Stimulated activated CD8-positive, alpha-beta memory T cell treated with anti-CD3 and anti-CD28 coated beads, Interleukin-4, amount 100 ng/mL, for 1 hour (primary cell): Measurements from ENCODE around the gene KLHL33.
A peak's percentile ranks its signal among the peaks of the same experiment; 100 is the strongest.

Experiments
- DNase-seq, 2 donors: peaks; one replicate each; pipeline ENCODE4 v3.0.0-alpha.2; 2020; ENCODE audit warnings: low read depth in 2 of 2, low spot score in 1 of 2

The KLHL33 gene, protein sequence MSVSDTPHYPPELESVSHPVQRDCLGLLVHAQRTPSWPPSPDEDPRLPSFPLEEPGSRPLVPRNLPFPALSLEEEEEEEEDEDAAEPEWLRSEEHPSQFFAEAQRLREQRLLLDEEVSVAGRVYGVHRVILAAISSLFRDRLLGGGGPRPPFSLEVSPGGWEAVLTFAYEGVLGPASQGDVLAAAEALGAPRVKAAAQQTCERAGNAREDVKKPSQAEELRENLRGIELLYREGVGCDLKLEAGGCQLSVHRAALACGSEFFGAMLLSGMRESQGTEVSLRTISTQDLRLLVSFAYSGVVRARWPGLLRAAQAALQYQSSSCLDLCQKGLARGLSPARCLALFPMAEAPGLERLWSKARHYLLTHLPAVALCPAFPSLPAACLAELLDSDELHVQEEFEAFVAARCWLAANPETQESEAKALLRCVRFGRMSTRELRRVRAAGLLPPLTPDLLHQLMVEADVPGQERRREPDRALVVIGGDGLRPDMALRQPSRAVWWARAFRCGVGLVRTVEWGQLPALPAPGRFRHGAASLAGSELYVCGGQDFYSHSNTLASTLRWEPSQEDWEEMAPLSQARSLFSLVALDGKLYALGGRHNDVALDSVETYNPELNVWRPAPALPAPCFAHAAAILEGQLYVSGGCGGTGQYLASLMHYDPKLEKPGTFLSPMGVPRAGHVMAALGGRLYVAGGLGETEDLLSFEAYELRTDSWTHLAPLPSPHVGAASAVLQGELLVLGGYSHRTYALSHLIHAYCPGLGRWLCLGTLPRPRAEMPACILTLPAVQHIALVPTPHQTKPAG

DNA sequence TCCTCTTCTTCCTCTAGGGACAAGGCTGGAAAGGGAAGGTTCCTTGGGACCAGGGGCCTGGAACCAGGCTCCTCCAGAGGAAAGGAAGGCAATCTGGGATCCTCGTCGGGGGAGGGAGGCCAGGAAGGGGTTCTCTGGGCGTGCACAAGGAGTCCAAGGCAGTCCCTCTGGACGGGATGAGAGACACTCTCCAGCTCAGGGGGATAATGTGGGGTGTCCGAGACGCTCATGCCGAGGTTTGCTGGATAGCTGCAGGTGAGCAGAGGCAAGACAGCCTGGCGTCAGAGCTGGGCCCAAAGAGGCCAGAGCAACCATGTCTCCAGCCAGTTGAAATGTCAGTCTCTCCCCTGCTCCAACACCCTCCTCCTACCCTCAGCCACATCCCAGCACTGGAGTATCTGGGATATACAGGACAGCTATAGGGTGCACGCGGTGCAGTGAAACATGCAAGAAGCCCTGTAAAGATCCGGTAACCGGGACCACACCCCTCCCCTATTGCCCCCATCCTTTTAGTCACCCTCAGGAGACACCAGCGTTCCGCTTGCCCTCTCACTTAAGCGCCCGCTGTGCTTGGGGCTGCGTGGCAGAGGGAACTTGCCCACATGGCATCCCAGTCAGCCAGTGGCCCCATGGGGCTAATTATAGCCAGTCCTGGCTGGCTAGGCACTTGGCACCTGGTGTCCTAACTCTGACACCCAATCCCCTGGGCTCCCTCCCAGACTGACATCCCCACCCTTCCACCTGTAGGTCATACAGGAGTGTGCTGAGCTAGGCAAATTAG lies at the start of gene KLHL33:
TSS of gene KLHL33 (minus strand) at position 585 of the 781 bp plus-strand sequence. CDS start at position 230, 355 bp downstream.
- no peak for DNase-seq

DNA sequence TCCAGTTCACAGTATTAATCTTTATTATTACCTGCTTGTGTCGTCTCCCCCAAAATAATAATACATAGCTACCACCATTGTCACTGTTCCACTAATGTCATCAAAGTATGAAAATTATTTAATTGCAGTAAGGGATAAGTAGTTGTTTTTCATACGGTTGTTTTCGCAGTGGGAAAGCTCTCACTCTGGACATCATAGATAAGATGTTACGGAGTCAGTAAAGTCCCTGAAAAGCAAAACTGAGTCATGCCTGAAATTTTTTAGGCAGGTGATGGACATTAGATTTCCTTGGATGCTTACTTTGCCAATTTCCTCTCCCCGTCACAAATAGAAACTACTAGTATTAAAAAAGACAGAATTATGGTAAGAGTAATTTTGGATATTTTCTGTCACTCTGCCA lies 46.4 kb upstream of the KLHL33 start:
- DNase-seq = no peak

DNA sequence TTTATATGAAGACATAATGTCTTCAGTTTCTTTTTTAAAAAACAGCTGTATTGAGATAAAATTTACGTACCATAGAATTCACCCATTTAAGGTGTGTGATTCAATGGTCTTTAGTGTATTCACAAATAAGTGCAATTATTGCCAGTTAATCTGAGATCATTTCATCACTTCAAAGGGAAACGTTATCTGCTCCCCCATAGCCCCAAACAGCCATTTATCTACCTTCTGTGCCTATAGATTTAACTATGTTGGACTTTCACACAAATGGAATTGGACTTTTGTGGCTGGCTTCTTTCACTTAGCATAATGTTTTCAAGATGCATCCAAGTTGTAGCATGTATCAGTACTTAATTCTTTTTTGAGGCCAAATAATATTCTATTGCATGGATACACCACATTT lies 42.9 kb upstream of the KLHL33 start:
- no peak for DNase-seq

DNA sequence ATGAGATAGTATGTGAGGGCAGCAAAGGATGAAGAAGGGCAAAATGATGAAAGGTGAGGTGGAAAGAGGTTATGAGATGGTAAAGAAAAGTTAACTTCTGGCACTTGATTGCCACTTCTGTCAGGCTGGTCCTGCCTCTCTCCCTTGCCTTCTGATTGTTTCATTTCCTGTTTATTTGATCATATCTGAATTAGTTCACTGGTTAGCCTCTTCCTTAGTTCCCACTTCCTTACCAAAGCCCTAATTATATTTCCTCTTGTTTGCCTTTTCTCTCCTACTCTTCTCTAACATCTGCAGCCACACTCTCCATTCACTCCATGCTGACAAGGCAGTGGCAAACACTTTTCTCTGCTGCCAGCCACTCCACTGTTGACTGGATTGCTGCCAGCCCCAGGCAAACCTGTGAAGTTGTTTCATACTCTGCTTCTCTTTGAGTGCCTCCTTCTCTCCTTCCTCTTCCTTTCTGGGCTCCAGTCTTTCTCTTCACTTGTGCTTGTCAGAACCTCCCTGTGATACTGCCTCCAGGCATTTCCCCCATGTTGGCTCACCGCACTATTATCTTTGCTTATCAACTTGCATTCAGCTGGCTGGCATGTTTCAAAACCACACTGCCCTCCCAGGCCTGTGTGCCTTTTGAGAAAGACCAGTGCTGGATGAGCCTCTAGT lies 41.4 kb upstream of the KLHL33 start:
- DNase-seq = peak in 1 of 2 donors; percentile 20

DNA sequence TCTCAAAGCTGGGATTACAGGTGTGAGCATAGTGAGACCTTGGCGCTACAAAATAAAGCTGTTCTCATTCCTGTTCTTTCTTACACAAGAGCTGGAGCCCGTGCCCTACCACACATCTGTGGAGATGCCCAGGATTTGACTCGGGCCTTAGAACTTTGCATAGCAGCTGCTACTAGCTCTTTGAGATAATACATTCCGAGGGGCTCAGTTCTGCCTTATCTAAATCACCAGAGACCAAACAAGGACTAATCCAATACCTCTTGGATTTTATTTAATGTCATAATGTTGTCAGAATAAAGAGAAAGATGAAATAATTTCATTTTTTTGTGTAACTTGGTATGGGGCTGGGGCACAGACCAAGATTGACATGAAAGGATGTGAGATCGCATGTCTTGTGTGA lies 40.8 kb upstream of the KLHL33 start:
- DNase-seq = no peak

DNA sequence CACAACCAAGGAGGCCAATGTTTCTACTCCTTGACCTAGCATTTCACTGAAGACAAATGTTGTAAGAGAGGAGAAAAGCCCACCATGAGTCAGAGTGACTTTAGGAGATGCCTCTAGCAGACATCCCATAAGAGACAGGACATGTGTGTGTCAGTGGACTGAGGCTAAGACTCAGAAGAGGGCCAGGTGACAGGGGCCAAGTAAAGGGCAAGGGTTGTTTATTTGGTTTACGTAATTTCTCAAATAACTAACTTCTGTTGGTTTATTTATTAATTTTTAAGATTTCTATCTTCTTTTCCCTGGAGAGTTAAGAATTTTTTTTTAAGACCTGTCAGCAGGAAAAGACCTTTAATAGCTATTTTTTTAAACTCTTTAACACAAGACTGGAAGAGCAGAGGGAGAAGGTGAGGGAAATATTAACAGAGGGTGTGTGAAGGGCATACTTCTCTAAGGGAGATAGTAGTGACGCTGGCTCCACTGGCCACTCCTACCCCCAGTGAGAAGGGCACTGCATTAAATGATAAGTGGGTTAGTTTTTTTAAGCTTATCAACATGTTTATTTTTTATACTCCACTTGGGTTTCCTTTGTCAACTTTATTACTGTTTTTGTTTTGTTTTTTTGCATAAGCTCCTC lies 36.7 kb upstream of the KLHL33 start:
- no peak for DNase-seq

DNA sequence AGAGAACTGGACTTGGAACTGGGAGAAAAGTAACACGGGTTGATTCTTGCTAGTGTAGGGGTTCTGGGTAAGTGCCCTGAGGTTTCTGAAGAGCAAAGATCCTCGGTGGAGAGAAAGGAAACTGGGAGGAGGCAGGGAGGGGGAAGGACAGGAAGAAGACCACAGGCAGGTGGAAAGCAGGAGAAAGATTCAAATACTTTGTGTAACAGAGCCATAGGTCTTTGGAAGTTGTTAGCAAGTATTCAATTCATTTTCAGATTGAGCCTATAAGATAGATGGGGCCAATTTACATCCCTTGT lies 34.6 kb upstream of the KLHL33 start:
- no peak for DNase-seq

DNA sequence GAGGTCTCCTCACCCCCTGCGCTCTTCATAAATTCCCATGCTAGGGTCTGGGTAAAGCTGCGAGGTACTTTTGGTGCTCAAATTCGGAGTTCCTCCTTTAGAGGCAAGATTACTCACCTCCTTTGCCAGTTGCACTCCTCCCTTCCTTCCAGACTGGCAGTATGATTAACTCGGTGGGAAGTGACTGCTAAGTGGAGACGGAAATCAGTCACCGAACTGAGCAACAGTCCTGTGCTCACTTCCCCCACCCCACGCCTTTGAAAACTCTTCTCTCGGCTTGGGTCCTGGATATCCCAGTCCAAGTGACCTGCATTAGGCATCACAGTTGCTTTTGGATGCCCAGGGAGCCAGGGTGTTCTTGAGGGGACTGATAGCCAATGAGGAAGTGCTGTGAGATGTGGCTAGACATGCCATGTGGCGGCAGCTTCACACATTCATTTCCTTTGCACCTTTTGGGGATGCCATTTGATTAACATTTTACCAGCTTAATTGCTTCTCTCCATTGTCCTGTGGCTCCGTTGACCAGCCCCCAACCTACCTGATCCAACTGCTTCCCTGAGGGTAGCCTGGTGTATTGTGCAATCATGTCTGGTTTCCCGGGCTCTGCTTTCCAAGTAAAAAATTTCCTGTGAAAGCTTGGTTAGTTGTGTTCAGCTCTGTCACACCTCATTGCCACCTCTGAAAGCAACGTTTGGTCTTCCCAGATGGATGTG lies 34.1 kb upstream of the KLHL33 start:
- peak in 1 of 2 donors; percentile 14 for DNase-seq

DNA sequence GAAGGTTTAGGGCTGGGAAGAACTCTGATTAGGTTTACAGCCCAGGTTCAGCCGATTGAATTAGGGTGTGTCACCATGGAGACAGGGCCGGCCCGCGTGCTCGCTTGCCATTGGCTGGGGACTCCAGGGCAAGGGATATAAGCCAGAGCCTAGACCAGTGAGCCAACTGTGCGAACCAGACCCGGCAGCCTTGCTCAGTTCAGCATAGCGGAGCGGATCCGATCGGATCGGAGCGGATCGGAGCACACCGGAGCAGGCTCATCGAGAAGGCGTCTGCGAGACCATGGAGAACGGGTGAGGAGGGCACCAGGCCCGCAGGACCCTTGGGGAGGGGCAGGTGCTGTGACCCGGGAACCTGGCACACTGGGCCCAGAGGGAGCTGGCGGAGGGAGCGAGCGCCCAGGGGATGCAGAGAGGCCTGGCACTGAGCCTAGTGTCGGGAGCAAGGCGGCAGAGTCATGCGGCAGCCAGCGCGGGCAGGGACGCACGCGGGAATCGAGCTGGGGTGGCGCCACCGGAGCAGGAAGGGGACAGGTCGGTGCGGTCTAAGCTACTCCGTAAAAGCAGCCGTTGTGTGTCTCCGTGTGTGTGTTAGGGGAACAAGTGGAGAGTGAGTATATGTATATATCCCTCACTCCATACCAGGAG lies 33.4 kb upstream of the KLHL33 start, which contains the start of gene PNP:
TSS of gene PNP (plus strand) at position 165 of the 648 bp plus-strand sequence. CDS start at position 284, 119 bp downstream.
- peak; percentile 66 to 76 for DNase-seq

DNA sequence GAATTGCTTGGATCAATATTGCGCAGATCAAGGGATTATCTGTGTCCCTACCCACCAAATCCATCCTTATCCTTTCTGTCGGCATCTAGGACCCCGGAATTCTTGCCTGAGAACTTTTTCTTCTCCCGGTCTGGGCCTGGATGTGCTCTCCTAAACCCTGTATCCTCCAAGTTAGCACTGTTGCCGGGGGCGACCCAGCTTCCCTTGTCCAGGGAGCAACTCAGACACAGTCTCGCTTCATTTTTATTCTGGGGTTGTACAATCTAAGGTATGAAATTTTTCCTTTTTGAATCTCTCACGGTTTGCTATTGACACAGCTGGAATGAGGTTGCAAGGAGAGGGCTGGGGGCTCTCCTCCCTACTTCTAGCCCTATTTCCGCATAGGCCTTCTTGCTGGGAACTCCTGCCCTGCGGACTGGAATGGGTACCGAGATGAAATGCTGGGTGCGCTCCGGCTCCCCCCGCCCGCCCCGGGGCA lies 32.8 kb upstream of the KLHL33 start:
- DNase-seq = no peak

DNA sequence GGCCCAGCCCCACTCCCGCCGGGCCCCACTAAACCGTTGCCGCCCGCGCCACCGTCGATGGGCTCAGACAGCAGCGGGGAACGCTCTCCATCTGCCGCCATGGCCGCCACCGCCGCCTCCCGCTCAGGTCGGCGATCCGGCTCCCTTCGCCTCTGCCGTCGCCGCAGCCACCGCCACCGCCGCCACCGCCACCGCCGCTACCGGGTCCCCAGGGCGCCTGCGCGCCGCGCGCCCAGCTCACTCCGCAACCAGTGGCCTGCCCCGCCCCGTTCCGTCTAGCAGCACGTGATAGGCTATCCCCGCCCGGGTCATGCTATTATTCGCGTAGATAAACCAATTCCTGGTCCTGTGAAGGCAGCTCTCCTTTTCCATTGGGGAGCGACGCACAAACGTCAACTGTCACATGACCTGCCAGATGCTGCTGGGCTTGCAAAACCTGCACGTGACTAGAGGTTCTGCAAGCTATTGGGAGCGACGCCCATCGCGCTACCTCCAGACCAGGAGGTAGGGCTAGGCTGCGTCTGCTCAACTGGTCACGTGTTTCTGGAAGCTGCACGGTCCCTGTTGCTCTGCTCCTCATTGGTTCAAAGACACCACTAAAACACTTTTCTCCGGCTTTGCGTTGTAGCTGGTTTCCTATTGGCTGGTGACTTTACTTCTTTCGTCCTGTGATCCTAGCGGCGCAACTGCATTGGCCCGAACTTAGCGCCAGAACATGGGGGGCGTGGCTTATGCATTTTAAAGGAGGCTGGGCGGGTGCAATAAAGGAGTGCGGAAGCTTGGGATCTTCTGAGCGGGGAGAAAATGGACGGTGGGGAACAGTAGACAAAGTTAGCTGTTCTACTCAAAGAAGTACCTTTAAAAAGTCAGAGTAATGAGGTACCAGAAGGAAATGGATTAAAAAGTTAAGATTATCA lies 25.5 kb upstream of the KLHL33 start, which contains the start of gene PIP4P1:
TSS of gene PIP4P1 (minus strand) at position 210 of the 917 bp plus-strand sequence. CDS start at position 101, 109 bp downstream.
- peak; percentile 96 to 97 for DNase-seq

DNA sequence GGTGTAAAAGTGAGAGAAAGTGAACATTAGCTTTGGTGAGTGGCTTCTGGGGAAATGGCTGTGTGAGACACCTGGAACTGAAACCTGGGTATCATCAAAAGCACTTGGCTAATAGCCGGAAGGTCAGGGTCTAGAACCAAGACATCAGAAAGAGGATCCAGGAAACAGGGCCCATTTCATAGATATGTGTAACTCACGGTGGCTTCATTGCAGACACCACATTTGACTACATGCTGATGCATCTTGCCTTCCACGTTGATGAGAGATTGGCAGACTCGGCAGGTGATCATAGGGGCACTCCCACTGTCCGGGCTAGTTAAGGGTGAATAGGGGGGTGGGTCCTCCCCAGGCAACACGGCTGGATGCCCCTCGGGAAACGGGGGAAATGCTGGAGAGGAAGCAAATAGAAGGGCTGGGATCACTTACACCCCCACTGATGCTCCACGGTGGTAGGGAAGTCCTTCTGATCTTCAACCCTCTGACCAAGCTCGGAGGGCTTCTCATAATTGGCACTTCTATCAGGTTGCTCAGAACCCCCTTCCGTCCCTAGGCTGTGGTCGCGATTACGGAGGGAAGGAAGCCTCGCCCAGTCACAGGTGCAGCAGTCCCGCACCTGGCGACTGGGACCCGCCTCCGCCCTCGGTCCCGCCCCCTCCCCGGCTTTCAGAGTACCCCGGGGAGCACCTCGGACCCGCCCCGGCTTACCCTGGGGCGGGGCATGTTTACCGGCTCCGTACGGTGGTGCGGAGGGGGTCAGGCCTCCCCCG lies 24.7 kb upstream of the KLHL33 start:
- DNase-seq = peak in 1 of 2 donors; percentile 22

DNA sequence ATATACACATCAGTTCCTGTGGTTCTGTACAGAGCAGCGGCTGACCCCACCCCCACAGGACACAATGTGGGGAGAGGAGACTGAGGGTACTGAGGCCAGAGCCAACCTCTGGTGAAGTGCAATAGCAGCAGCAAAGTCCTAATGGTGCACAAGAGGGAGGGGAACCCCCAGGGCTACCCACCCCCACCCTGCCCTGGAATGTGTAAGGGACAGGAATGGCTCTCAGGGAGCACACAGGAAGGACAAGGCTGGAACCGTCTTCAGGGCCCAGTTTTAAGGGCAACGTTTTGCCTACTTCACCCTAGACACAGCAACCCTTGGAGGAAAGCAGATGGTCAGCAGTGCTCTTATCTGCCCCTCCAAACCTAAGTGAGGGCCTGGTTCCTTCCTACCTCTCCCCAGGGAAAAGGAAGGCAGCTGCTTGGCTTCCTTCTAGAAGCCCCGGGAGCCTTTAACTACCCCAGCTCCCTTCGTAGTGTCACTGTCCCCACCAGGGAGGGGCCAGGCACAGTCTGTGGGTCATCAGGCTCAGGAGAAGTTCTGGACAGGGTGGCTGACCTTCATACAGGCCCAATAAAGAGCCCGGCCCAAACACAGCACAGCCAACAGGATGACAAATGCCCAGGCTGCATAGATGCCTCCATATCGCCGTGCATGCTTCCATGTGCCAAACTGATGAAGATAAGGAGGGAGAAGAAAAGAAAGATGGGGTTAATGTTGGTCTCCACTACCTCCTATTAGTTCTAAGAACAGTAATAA lies 22.2 kb upstream of the KLHL33 start:
- DNase-seq = no peak

DNA sequence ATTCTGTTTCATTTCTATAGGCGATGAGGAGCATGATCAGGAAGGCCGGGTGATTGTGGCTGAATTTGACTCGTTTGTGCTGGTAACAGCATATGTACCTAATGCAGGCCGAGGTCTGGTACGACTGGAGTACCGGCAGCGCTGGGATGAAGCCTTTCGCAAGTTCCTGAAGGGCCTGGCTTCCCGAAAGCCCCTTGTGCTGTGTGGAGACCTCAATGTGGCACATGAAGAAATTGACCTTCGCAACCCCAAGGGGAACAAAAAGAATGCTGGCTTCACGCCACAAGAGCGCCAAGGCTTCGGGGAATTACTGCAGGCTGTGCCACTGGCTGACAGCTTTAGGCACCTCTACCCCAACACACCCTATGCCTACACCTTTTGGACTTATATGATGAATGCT lies 21.0 kb upstream of the KLHL33 start:
- DNase-seq = no peak

DNA sequence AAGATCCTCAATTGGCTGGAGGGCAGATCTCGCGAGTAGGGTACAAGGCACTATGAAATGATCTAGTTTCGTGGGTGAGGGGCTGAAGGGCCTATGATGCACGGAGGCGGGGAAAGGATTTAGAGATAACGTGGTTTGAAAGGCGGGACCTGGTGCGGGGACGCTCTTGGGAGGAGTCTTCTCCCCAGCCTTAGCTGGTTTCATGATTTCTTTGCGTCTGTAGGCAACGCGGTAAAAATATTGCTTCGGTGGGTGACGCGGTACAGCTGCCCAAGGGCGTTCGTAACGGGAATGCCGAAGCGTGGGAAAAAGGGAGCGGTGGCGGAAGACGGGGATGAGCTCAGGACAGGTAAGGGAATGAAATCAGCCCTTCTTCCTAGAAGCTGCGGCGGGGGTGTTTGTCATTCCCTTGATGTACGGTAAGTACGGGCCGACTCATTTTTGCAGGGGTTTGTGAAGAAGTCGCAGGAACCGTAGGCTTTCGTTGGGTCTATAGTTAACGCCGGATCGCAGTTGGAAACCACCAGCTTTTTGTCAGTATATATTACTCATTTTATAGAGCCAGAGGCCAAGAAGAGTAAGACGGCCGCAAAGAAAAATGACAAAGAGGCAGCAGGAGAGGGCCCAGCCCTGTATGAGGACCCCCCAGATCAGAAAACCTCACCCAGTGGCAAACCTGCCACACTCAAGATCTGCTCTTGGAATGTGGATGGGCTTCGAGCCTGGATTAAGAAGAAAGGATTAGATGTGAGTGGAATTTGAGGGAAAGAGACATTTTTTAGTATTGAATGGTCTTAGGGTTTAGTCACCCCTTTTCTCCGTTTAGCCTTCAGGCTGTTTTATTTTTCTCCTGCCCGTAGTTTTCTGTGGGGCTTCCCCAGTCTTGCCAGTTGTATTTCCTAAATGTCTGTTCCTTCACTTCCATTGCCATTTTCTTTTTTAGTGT lies 19.7 kb upstream of the KLHL33 start:
- DNase-seq = no peak
